ENCODE results near the gene TSGA10. TPM values are rescaled to one million over a fixed set of nuclear protein-coding genes. Genes with fewer than 3 reads are reported as not detected.

TSGA10 gene
- total RNA-seq, 4 donors from 2014 or later, result 7.0 to 12.6 (median 10.8) TPM

- WGBS, 2 donors, result 68 to 69% methylated on average over 1 of the region's 1 CpG
- no peak overlapping the region for H3K4me3 ChIP-seq (ENCODE audit: low read depth, poor library complexity, severe bottlenecking)
- DNase-seq (ENCODE audit: low spot score in 2 of 2), result no peak
- TF ChIP-seq CTCF (IDR thresholded peaks at IDR 0.05) (no peak), POLR2A (IDR thresholded peaks at IDR 0.05) (no peak)
- intact Hi-C loops (cut with DNase I; ENCODE audit: low total_unique reads), result no loop called here
These were observed 66.7 kb downstream of the TSGA10 start for GRCh38 chr2:99088017-99088416.

GRCh38 chr2:99086385-99086784 lies 68.4 kb downstream of the TSGA10 start:
- 63 to 67% methylated on average over 1 of the region's 1 CpG for WGBS, 2 donors
- DNase-seq (ENCODE audit: low spot score in 2 of 2), result no peak
- TF ChIP-seq CTCF (IDR thresholded peaks at IDR 0.05) (no peak), POLR2A (IDR thresholded peaks at IDR 0.05) (no peak)
- H3K4me3 ChIP-seq (ENCODE audit: low read depth, poor library complexity, severe bottlenecking), result no peak overlapping the region
- intact Hi-C loops (cut with DNase I; ENCODE audit: low total_unique reads), result no loop called here

- WGBS, 2 donors, result 64 to 87% methylated on average over 2 of the region's 2 CpGs
- intact Hi-C loops (cut with DNase I; ENCODE audit: low total_unique reads), result no loop called here
- TF ChIP-seq POLR2A (IDR thresholded peaks at IDR 0.05) (no peak), CTCF (IDR thresholded peaks at IDR 0.05) (no peak)
- no peak overlapping the region for H3K4me3 ChIP-seq (ENCODE audit: low read depth, poor library complexity, severe bottlenecking)
- DNase-seq (ENCODE audit: low spot score in 2 of 2), result no peak
These were observed 69.3 kb downstream of the TSGA10 start for GRCh38 chr2:99085421-99085820.

- TF ChIP-seq POLR2A (IDR thresholded peaks at IDR 0.05) (no peak), CTCF (IDR thresholded peaks at IDR 0.05) (no peak)
- intact Hi-C loops (cut with DNase I; ENCODE audit: low total_unique reads), result no loop called here
- WGBS, 2 donors, result 74 to 75% methylated on average over 4 of the region's 4 CpGs
- DNase-seq (ENCODE audit: low spot score in 2 of 2), result no peak
- no peak overlapping the region for H3K4me3 ChIP-seq (ENCODE audit: low read depth, poor library complexity, severe bottlenecking)
These were observed 70.5 kb downstream of the TSGA10 start for GRCh38 chr2:99084256-99084655.

- no peak overlapping the region for H3K4me3 ChIP-seq (ENCODE audit: low read depth, poor library complexity, severe bottlenecking)
- 57 to 60% methylated on average over 4 of the region's 4 CpGs for WGBS, 2 donors
- intact Hi-C loops (cut with DNase I; ENCODE audit: low total_unique reads), result no loop called here
- TF ChIP-seq CTCF (IDR thresholded peaks at IDR 0.05) (no peak), POLR2A (IDR thresholded peaks at IDR 0.05) (no peak)
- no peak for DNase-seq (ENCODE audit: low spot score in 2 of 2)
These were observed 72.9 kb downstream of the TSGA10 start for GRCh38 chr2:99081891-99082290.

- DNase-seq (ENCODE audit: low spot score in 2 of 2), result no peak
- TF ChIP-seq CTCF (IDR thresholded peaks at IDR 0.05), result no peak
- TF ChIP-seq POLR2A (IDR thresholded peaks at IDR 0.05), result no peak
- H3K4me3 ChIP-seq (ENCODE audit: low read depth, poor library complexity, severe bottlenecking), result no peak overlapping the region
- intact Hi-C loops (cut with DNase I; ENCODE audit: low total_unique reads), result no loop called here
- WGBS, 2 donors, result 63 to 73% methylated on average over 2 of the region's 2 CpGs
These were observed 75.5 kb downstream of the TSGA10 start for GRCh38 chr2:99079226-99079625.

Data from lower leg skin (tissue), 4 donors.